IMR-90 (cell line): ENCODE results near the gene INO80. TPM values are rescaled to one million over a fixed set of nuclear protein-coding genes. Genes with fewer than 3 reads are reported as not detected.

ENCODE experiments used
- ATAC-seq: fragments of 200-7000 bp; cut with Tn5 transposase; 2 replicates; pipeline ENCODE4 v1.9.1; 2020; ENCODE audit warnings: low read depth, mild to moderate bottlenecking, moderate library complexity
- BruUV-seq: library from RNA; stranded (reverse); fragments of 400-500 nt; replicated peaks from 2 replicates; lab custom pipeline; 2021; lab: Mats Ljungman, UMichigan
- CTCF ChIA-PET: fragments of 300-600 bp; formaldehyde crosslinking; extraction: SDS; loops from one replicate; lab custom pipeline; 2021; ENCODE audit warnings: antibody characterized with exemption; lab: Yijun Ruan, JAX
- POLR2A ChIA-PET: fragments of 300-600 bp; sonication (Branson Sonifier 250); formaldehyde crosslinking; loops from one replicate; lab custom pipeline; 2022; ENCODE audit warnings: antibody characterized with exemption; ENCODE audit not compliant: unreplicated experiment; lab: Charles Lee
- DNase-seq: peaks from one replicate; pipeline ENCODE4 v3.0.0; 2013
- H2AFZ ChIP-seq: replicated peaks from 2 replicates; pipeline ENCODE3; 2013; ENCODE audit warnings: low read length, mild to moderate bottlenecking; ENCODE audit not compliant: poor library complexity
- H2AK5ac ChIP-seq: 2 replicates; pipeline ENCODE4 v1.6.1; 2013; ENCODE audit warnings: low read depth, low read length, inconsistent platforms
- H2AK9ac ChIP-seq: replicated peaks from 2 replicates; pipeline ENCODE3; 2013; ENCODE audit warnings: mild to moderate bottlenecking, low read depth, low read length, moderate library complexity; ENCODE audit not compliant: poor library complexity
- H2BK120ac ChIP-seq: 2 replicates; pipeline ENCODE4 v1.6.1; 2013; ENCODE audit warnings: low read depth, low read length, inconsistent platforms
- H2BK15ac ChIP-seq: 3 replicates; pipeline ENCODE4 v1.6.1; 2013; ENCODE audit warnings: low read depth, low read length, inconsistent platforms
- H2BK20ac ChIP-seq: 2 replicates; pipeline ENCODE4 v1.6.1; 2013; ENCODE audit warnings: low read depth, mild to moderate bottlenecking, inconsistent platforms, low read length, moderate library complexity
- H2BK5ac ChIP-seq: 2 replicates; pipeline ENCODE4 v1.6.1; 2013; ENCODE audit warnings: mild to moderate bottlenecking, low read depth, low read length, inconsistent platforms; ENCODE audit not compliant: poor library complexity, severe bottlenecking
- H3K14ac ChIP-seq: replicated peaks from 2 replicates; pipeline ENCODE4 v1.6.1; 2013; ENCODE audit warnings: low read depth, low read length, inconsistent platforms
- H3K18ac ChIP-seq: 2 replicates; pipeline ENCODE4 v1.6.1; 2013; ENCODE audit warnings: low read depth, low read length, control low read depth
- H3K23ac ChIP-seq: 2 replicates; pipeline ENCODE4 v1.6.1; 2013; ENCODE audit warnings: low read depth, low read length, inconsistent platforms
- H3K27ac ChIP-seq: 2 replicates; pipeline ENCODE4 v1.5.1; 2013; ENCODE audit warnings: mild to moderate bottlenecking, control low read depth, low read length; ENCODE audit not compliant: insufficient read depth
- H3K27me3 ChIP-seq: 2 replicates; pipeline ENCODE4 v1.6.1; 2013; ENCODE audit warnings: low read length; ENCODE audit not compliant: control insufficient read depth, insufficient read depth
- H3K36me3 ChIP-seq: 2 replicates; pipeline ENCODE4 v1.6.1; 2013; ENCODE audit warnings: low read length, mixed read lengths; ENCODE audit not compliant: control insufficient read depth, insufficient read depth
- H3K4ac ChIP-seq: 2 replicates; pipeline ENCODE4 v1.6.1; 2013; ENCODE audit warnings: low read depth, low read length, inconsistent platforms
- H3K4me1 ChIP-seq: 2 replicates; pipeline ENCODE4 v1.6.1; 2013; ENCODE audit warnings: low read length, mixed read lengths; ENCODE audit not compliant: control insufficient read depth, insufficient read depth
- H3K4me2 ChIP-seq: 2 replicates; pipeline ENCODE4 v1.6.1; 2013; ENCODE audit warnings: low read depth, mild to moderate bottlenecking, control low read depth, low read length, moderate library complexity
- H3K4me3 ChIP-seq: 2 replicates; pipeline ENCODE4 v1.5.1; 2013; ENCODE audit warnings: low read depth, mild to moderate bottlenecking, control low read depth, low read length, moderate library complexity; ENCODE audit not compliant: insufficient read depth
- H3K56ac ChIP-seq: 2 replicates; pipeline ENCODE4 v1.6.1; 2013; ENCODE audit warnings: low read length, inconsistent platforms; ENCODE audit not compliant: insufficient read depth; ENCODE audit errors: extremely low read depth
- H3K79me1 ChIP-seq, 2 experiments: 2 replicates each; pipeline ENCODE4 v1.6.1; 2013; ENCODE audit warnings: low read length in 2 of 2, inconsistent platforms in 1 of 2, low read depth in 1 of 2
- H3K9ac ChIP-seq: 2 replicates; pipeline ENCODE4 v1.6.1; 2013; ENCODE audit warnings: low read depth, low read length, control low read depth
- H3K9me1 ChIP-seq: 2 replicates; pipeline ENCODE4 v1.6.1; 2013; ENCODE audit warnings: low read length, inconsistent platforms; ENCODE audit not compliant: insufficient read depth
- H3K9me3 ChIP-seq: 2 replicates; pipeline ENCODE4 v1.6.1; 2013; ENCODE audit warnings: low read length; ENCODE audit not compliant: control insufficient read depth, insufficient read depth
- H4K20me1 ChIP-seq: 2 replicates; pipeline ENCODE4 v1.6.1; 2013; ENCODE audit warnings: low read length, inconsistent platforms; ENCODE audit not compliant: insufficient read depth
- H4K5ac ChIP-seq: 2 replicates; pipeline ENCODE4 v1.6.1; 2013; ENCODE audit warnings: mild to moderate bottlenecking, low read depth, low read length, control low read depth
- H4K8ac ChIP-seq, 2 experiments: 2 replicates each; pipeline ENCODE4 v1.6.1; 2013; ENCODE audit warnings: low read depth in 2 of 2, low read length in 2 of 2, control low read depth in 1 of 2, inconsistent platforms in 1 of 2
- H4K91ac ChIP-seq: 2 replicates; pipeline ENCODE4 v1.6.1; 2013; ENCODE audit warnings: low read depth, low read length, inconsistent platforms; ENCODE audit not compliant: insufficient read depth
- BHLHE40 ChIP-seq: fragments of 150-350 bp; IDR thresholded peaks from 2 replicates; pipeline ENCODE4 v1.6.1; 2016; ENCODE audit warnings: mild to moderate bottlenecking, low read depth, low read length
- CHD1 ChIP-seq: IDR thresholded peaks from 2 replicates; pipeline ENCODE4 v1.6.1; 2012; ENCODE audit warnings: low read depth, low read length, improper control_type of control experiment
- ELK1 ChIP-seq: fragments of 150-350 bp; IDR thresholded peaks from 2 replicates; pipeline ENCODE4 v1.6.1; 2016; ENCODE audit warnings: low read depth, mild to moderate bottlenecking, low read length, moderate library complexity, borderline replicate concordance
- FOS ChIP-seq: fragments of 150-350 bp; IDR thresholded peaks from 2 replicates; pipeline ENCODE4 v1.6.1; 2016; ENCODE audit warnings: low read depth, low read length
- MAFK ChIP-seq: IDR thresholded peaks from 2 replicates; pipeline ENCODE4 v1.6.1; 2012; ENCODE audit warnings: low read depth, low read length, improper control_type of control experiment
- MXI1 ChIP-seq: IDR thresholded peaks from 2 replicates; pipeline ENCODE4 v1.6.1; 2012; ENCODE audit warnings: low read depth, mild to moderate bottlenecking, low read length, moderate library complexity, borderline replicate concordance
- NFE2L2 ChIP-seq: fragments of 150-350 bp; IDR thresholded peaks from 2 replicates; pipeline ENCODE4 v1.6.1; 2016; ENCODE audit warnings: low read depth, mild to moderate bottlenecking, low read length
- POLR2A ChIP-seq: IDR thresholded peaks from 2 replicates; pipeline ENCODE4 v1.6.1; 2012; ENCODE audit warnings: mild to moderate bottlenecking, low read depth, low read length
- USF2 ChIP-seq: fragments of 150-350 bp; IDR thresholded peaks from 2 replicates; pipeline ENCODE4 v1.6.1; 2017; ENCODE audit warnings: mild to moderate bottlenecking, antibody characterized with exemption, low read length, low read depth
- WGBS, 2 experiments: methylation state at CpG; one replicate each; pipeline versions ENCODE4 v1.1.5 to v1.1.7; 2013; ENCODE audit warnings: missing lambda C conversion rate in 2 of 2; ENCODE audit not compliant: insufficient read length in 1 of 2; ENCODE audit errors: extremely low coverage in 2 of 2; 5-methylcytosine and 5-hydroxymethylcytosine counted together
- dilution Hi-C: fragments of 300-500 bp; cut with HindIII; formaldehyde crosslinking; loops from one replicate; pipeline ENCODE4 v1.14.3; 2018; ENCODE audit warnings: low sequenced_read_pairs; ENCODE audit not compliant: unreplicated experiment
- in situ Hi-C: fragments of 300-500 bp; cut with MboI; formaldehyde crosslinking; loops from 3 replicates; pipeline ENCODE4 v1.14.3; 2019; ENCODE audit warnings: low sequenced_read_pairs, inconsistent platforms, mixed read lengths
- intact Hi-C: fragments of 100-400 bp; cut with micrococcal nuclease; formaldehyde crosslinking; loops from 2 replicates; pipeline ENCODE4 v1.10.0; 2022
- polyA plus RNA-seq, 3 experiments: library from polyadenylated mRNA; depleted of rRNA; stranded (reverse); fragments of >200 nt; gene quantifications; 2 replicates each; pipeline ENCODE4 v1.2.3, GENCODE V29; 2012; ENCODE audit warnings: low replicate concordance in 1 of 3
- total RNA-seq: library from RNA; depleted of rRNA; stranded (reverse); fragments of >200 nt; gene quantifications from 2 replicates; pipeline ENCODE4 v1.2.3, GENCODE V29; 2012
- TF ChIP-seq, protein P1 (sequence below): conservative IDR thresholded peaks from 2 replicates; pipeline ENCODE4 v1.5.1; 2012; ENCODE audit warnings: mild to moderate bottlenecking, low read depth, low read length, improper control_type of control experiment

INO80 gene
- total and polyA plus RNA-seq, 2 of the 4 experiments (the other 2 are of a cell fraction): 6.0 to 13.3 TPM

GRCh38 chr15:40944510-40945296 is 171.4 kb downstream of the INO80 start:
- WGBS, 2 experiments: no CpG with 5 or more reads among the region's 11 CpGs
- H3K27me3 ChIP-seq: no peaks in the 10 kb centered on the region
- H2BK5ac ChIP-seq: no peak overlapping the region
- no peak overlapping the region for H3K18ac ChIP-seq
- no peak overlapping the region for H3K56ac ChIP-seq
- H4K8ac ChIP-seq: no peak overlapping the region
- H2BK15ac ChIP-seq: no peak overlapping the region
- no peak overlapping the region for H3K27ac ChIP-seq
- H2BK120ac ChIP-seq: no peak overlapping the region
- H2AFZ ChIP-seq: no peak overlapping the region
- H4K91ac ChIP-seq: peak overlapping the region; percentile 17; the same call in 1 of the 2 replicates
- H4K20me1 ChIP-seq: no peaks in the 10 kb centered on the region
- peaks cover 13% of the 10 kb centered on the region for H3K4me1 ChIP-seq
- no TSS peak for BruUV-seq
- peaks cover 12% of the 10 kb centered on the region for H3K9me1 ChIP-seq
- in situ Hi-C loops (loop anchor here (5.0 kb wide), 1 partner anchor 78 kb away; no protein-coding TSS in a partner anchor), intact Hi-C loops (loop anchor here (5.0 kb wide), 1 partner anchor 78 kb away; no protein-coding TSS in a partner anchor), dilution Hi-C loops (no loop called here)
- no peak overlapping the region for H3K9ac ChIP-seq
- H3K23ac ChIP-seq: no peak overlapping the region
- H2BK20ac ChIP-seq: no peak overlapping the region; the same call in 1 of the 2 replicates
- H2AK5ac ChIP-seq: peak overlapping the region; percentile 30; the same call in 1 of the 2 replicates
- no peak overlapping the region for H3K14ac ChIP-seq
- H3K4me3 ChIP-seq: no peak overlapping the region
- ATAC-seq (no peak), DNase-seq (no peak)
- 0 out of 2 replicates have a peak overlapping the region, but pooled peaks have one; percentile 11 for H3K4ac ChIP-seq
- POLR2A ChIA-PET: no interaction called here
- no peak overlapping the region for H3K4me2 ChIP-seq
- peak overlapping the region; percentile 19 for H2AK9ac ChIP-seq
- H3K9me3 ChIP-seq: no peaks in the 10 kb centered on the region
- peaks cover 14 to 16% of the 10 kb centered on the region in 2 experiments; a peak in 3 of 4 replicates for H3K79me1 ChIP-seq
- TF ChIP-seq BHLHE40: no peak
- no peak for TF ChIP-seq ELK1
- no peak for TF ChIP-seq POLR2A
- no peak for TF ChIP-seq MXI1
- no peak for TF ChIP-seq NFE2L2
- no peak for TF ChIP-seq MAFK
- no peak for TF ChIP-seq FOS
- no peak for TF ChIP-seq CHD1
- TF ChIP-seq USF2: no peak
- TF ChIP-seq, protein P1, sequence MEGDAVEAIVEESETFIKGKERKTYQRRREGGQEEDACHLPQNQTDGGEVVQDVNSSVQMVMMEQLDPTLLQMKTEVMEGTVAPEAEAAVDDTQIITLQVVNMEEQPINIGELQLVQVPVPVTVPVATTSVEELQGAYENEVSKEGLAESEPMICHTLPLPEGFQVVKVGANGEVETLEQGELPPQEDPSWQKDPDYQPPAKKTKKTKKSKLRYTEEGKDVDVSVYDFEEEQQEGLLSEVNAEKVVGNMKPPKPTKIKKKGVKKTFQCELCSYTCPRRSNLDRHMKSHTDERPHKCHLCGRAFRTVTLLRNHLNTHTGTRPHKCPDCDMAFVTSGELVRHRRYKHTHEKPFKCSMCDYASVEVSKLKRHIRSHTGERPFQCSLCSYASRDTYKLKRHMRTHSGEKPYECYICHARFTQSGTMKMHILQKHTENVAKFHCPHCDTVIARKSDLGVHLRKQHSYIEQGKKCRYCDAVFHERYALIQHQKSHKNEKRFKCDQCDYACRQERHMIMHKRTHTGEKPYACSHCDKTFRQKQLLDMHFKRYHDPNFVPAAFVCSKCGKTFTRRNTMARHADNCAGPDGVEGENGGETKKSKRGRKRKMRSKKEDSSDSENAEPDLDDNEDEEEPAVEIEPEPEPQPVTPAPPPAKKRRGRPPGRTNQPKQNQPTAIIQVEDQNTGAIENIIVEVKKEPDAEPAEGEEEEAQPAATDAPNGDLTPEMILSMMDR: no peak
- no peak overlapping the region for H4K5ac ChIP-seq
- H3K36me3 ChIP-seq: no peaks in the 10 kb centered on the region
- CTCF ChIA-PET: no interaction called here
